SK-N-SH (cell line): ENCODE measurements around the gene ACKR3. TPM values are rescaled to one million over a fixed set of nuclear protein-coding genes. Genes with fewer than 3 reads are reported as not detected.

Experiments
- CTCF ChIA-PET: fragments of 300-600, 350-600 bp; formaldehyde crosslinking; extraction: SDS; loops from one replicate; lab custom pipeline; 2021; lab: Yijun Ruan, JAX
- POLR2A ChIA-PET: fragments of 350-600 bp; sonication (Branson Sonifier 250); formaldehyde crosslinking; extraction: SDS; loops from one replicate; lab custom pipeline; 2020; ENCODE audit warnings: antibody characterized with exemption, inconsistent platforms; lab: Yijun Ruan, JAX
- DNase-seq: peaks from one replicate; pipeline ENCODE4 v3.0.0; 2012
- H2AFZ ChIP-seq: fragments of 200-600 bp; sonication (generic); 2 replicates; pipeline ENCODE4 v1.8.1; 2016; ENCODE audit warnings: antibody characterized with exemption, mild to moderate bottlenecking, low read depth
- H3F3A ChIP-seq: fragments of 200-600 bp; sonication (generic); replicated peaks from 2 replicates; pipeline ENCODE3; 2016; ENCODE audit warnings: antibody characterized with exemption, mild to moderate bottlenecking; ENCODE audit not compliant: insufficient read depth
- H3K27ac ChIP-seq, 2 experiments: fragments of 200-500 bp in 1 of 2; fragments of 200-600 bp in 1 of 2; sonication (Bioruptor generic) in 1 of 2; sonication (generic), shearing (Covaris generic) in 1 of 2; 2 replicates each; pipeline versions ENCODE4 v1.5.1 to v1.6.1; 2014 to 2016; ENCODE audit warnings: low read depth in 2 of 2, inconsistent platforms in 1 of 2, low read length in 1 of 2, mild to moderate bottlenecking in 1 of 2, mixed read lengths in 1 of 2
- H3K27me3 ChIP-seq: fragments of 200-600 bp; sonication (generic), shearing (Covaris generic); 2 replicates; pipeline ENCODE4 v1.6.1; 2016; ENCODE audit warnings: mixed run types; ENCODE audit not compliant: insufficient read depth
- H3K36me3 ChIP-seq, 2 experiments: fragments of 200-500 bp in 1 of 2; fragments of 200-600 bp in 1 of 2; sonication (Bioruptor generic) in 1 of 2; sonication (generic) in 1 of 2; replicated peaks in 1 of 2; 2 replicates each; pipeline versions ENCODE3 to v1.5.1; 2014 to 2016; ENCODE audit warnings: low read length in 1 of 2, mild to moderate bottlenecking in 1 of 2; ENCODE audit not compliant: insufficient read depth in 2 of 2, control insufficient read depth in 1 of 2
- H3K4me1 ChIP-seq, 2 experiments: fragments of 200-500 bp in 1 of 2; fragments of 200-600 bp in 1 of 2; sonication (Bioruptor generic) in 1 of 2; sonication (generic), shearing (Covaris generic) in 1 of 2; 2 replicates each; pipeline versions ENCODE4 v1.5.1 to v1.6.1; 2014 to 2016; ENCODE audit warnings: low read depth in 1 of 2, low read length in 1 of 2, mixed run types in 1 of 2; ENCODE audit not compliant: insufficient read depth in 2 of 2, control insufficient read depth in 1 of 2
- H3K4me2 ChIP-seq: fragments of 200-600 bp; sonication (generic), shearing (Covaris generic); 2 replicates; pipeline ENCODE4 v1.6.1; 2017; ENCODE audit warnings: mixed run types
- H3K4me3 ChIP-seq, 2 experiments: fragments of 200-500 bp in 1 of 2; fragments of 200-600 bp in 1 of 2; sonication (Bioruptor generic) in 1 of 2; sonication (generic), shearing (Covaris generic) in 1 of 2; 2 replicates each; pipeline versions ENCODE4 v1.5.1 to v1.8.1; 2014 to 2016; ENCODE audit warnings: low read depth in 2 of 2, inconsistent platforms in 1 of 2, low read length in 1 of 2, mild to moderate bottlenecking in 1 of 2, mixed read lengths in 1 of 2, moderate library complexity in 1 of 2
- H3K79me2 ChIP-seq: fragments of 200-600 bp; sonication (generic); 2 replicates; pipeline ENCODE4 v1.8.1; 2017; ENCODE audit warnings: mild to moderate bottlenecking; ENCODE audit not compliant: insufficient read depth
- H3K9ac ChIP-seq: fragments of 200-600 bp; sonication (generic); 2 replicates; pipeline ENCODE4 v1.6.1; 2017; ENCODE audit warnings: mixed run types
- H3K9me2 ChIP-seq: fragments of 200-600 bp; sonication (generic); 2 replicates; pipeline ENCODE4 v1.6.1; 2017; ENCODE audit warnings: mixed run types
- H3K9me3 ChIP-seq: fragments of 200-600 bp; sonication (generic); 2 replicates; pipeline ENCODE4 v1.6.1; 2017; ENCODE audit warnings: mixed run types, mild to moderate bottlenecking, moderate library complexity
- H4K20me1 ChIP-seq: fragments of 200-600 bp; sonication (generic); 2 replicates; pipeline ENCODE4 v1.6.1; 2017; ENCODE audit warnings: mild to moderate bottlenecking, mixed run types; ENCODE audit not compliant: insufficient read depth
- FOXJ3 ChIP-seq: sonication (generic); formaldehyde crosslinking; IDR thresholded peaks from 2 replicates; pipeline ENCODE4 v1.5.1; 2020; ENCODE audit warnings: mild to moderate bottlenecking, missing genetic modification reagents
- GATA2 ChIP-seq: sonication (generic); formaldehyde crosslinking; IDR thresholded peaks from 2 replicates; pipeline ENCODE4 v1.5.0; 2020; ENCODE audit warnings: mild to moderate bottlenecking, missing genetic modification reagents
- IRF3 ChIP-seq: fragments of 150-350 bp; IDR thresholded peaks from 2 replicates; pipeline ENCODE4 v1.6.1; 2016; ENCODE audit warnings: mild to moderate bottlenecking, low read depth, low read length
- MXI1 ChIP-seq: IDR thresholded peaks from 2 replicates; pipeline ENCODE4 v1.6.1; 2012; ENCODE audit warnings: mild to moderate bottlenecking, low read depth, low read length, improper control_type of control experiment
- NRF1 ChIP-seq: IDR thresholded peaks from 2 replicates; pipeline ENCODE4 v1.6.1; 2012; ENCODE audit warnings: low read depth, mild to moderate bottlenecking, low read length
- PBX3 ChIP-seq: IDR thresholded peaks from 2 replicates; pipeline ENCODE4; 2012
- POLR2AphosphoS5 ChIP-seq: IDR thresholded peaks from 2 replicates; pipeline ENCODE4 v1.6.1; 2012; ENCODE audit warnings: low read depth, low read length
- RAD21 ChIP-seq: IDR thresholded peaks from 2 replicates; pipeline ENCODE4 v1.6.1; 2012; ENCODE audit warnings: mild to moderate bottlenecking, low read length
- RCOR1 ChIP-seq: fragments of 150-350 bp; IDR thresholded peaks from 2 replicates; pipeline ENCODE4 v1.6.1; 2017; ENCODE audit warnings: antibody characterized with exemption, low read length
- REST ChIP-seq: IDR thresholded peaks from 2 replicates; pipeline ENCODE4 v1.6.1; 2012; ENCODE audit warnings: mild to moderate bottlenecking, low read depth, low read length, moderate library complexity
- RXRA ChIP-seq: IDR thresholded peaks from 2 replicates; pipeline ENCODE4 v1.4.0; 2012; ENCODE audit warnings: low read depth, mild to moderate bottlenecking, borderline replicate concordance
- TAF1 ChIP-seq: IDR thresholded peaks from 2 replicates; pipeline ENCODE4 v1.6.1; 2012; ENCODE audit warnings: low read depth, mild to moderate bottlenecking, low read length, moderate library complexity, borderline replicate concordance
- USF1 ChIP-seq: IDR thresholded peaks from 2 replicates; pipeline ENCODE4 v1.4.0; 2012; ENCODE audit warnings: low read depth, borderline replicate concordance
- YY1 ChIP-seq: IDR thresholded peaks from 2 replicates; pipeline ENCODE4 v1.4.0; 2012; ENCODE audit warnings: low read depth, mild to moderate bottlenecking
- WGBS: methylation state at CpG from one replicate; pipeline ENCODE4 v1.1.6; 2017; ENCODE audit warnings: low lambda C conversion rate; 5-methylcytosine and 5-hydroxymethylcytosine counted together
- polyA plus RNA-seq, 3 experiments: library from polyadenylated mRNA; depleted of rRNA; stranded (reverse); fragments of >200 nt; gene quantifications; 2 replicates each; pipeline ENCODE4 v1.2.3, GENCODE V29; 2012

The ACKR3 gene
- polyA plus RNA-seq, 1 of the 3 experiments (the other 2 are of a cell fraction), result not detected

- DNase-seq, result no peak
- no peaks in the 10 kb centered on the region for H3K9me3 ChIP-seq
- no peaks in the 10 kb centered on the region for H4K20me1 ChIP-seq
- no peak overlapping the region for H2AFZ ChIP-seq
- peaks cover 14% of the 10 kb centered on the region; the same call in 1 of the 2 replicates for H3K27me3 ChIP-seq
- no peaks in the 10 kb centered on the region for H3K79me2 ChIP-seq
- H3K36me3 ChIP-seq, result no peaks in the 10 kb centered on the region
- no peak overlapping the region for H3K4me2 ChIP-seq
- no peaks in the 10 kb centered on the region for H3K9me2 ChIP-seq
- no peak overlapping the region for H3K27ac ChIP-seq
- peaks cover 0 to 3% of the 10 kb centered on the region in 2 experiments; a peak in 1 of 4 replicates for H3K4me1 ChIP-seq
- TF ChIP-seq POLR2AphosphoS5 (no peak), RAD21 (no peak), RXRA (no peak), YY1 (no peak), FOXJ3 (CRISPR knock-in tag) (no peak), MXI1 (no peak), TAF1 (no peak), GATA2 (CRISPR knock-in tag) (no peak), REST (no peak)
- no peak overlapping the region for H3K9ac ChIP-seq
- ChIA-PET CTCF (interaction anchor here (1.2 kb wide), 1 partner anchor 36 kb away, joined by 3 read pairs; the partner anchor contains the start of gene ACKR3), POLR2A (no interaction called here)
- H3F3A ChIP-seq, result no peaks in the 10 kb centered on the region
- 50% methylated on average over 13 of the region's 13 CpGs for WGBS
- H3K4me3 ChIP-seq, result no peak overlapping the region
Observed at GRCh38 chr2:236605345-236605734, 35.7 kb downstream of the ACKR3 start.

- no peak overlapping the region for H3K9ac ChIP-seq
- H2AFZ ChIP-seq, result no peak overlapping the region
- no peaks in the 10 kb centered on the region for H3K79me2 ChIP-seq
- peaks cover 0 to 3% of the 10 kb centered on the region in 2 experiments; a peak in 1 of 4 replicates for H3K4me1 ChIP-seq
- H3F3A ChIP-seq, result no peaks in the 10 kb centered on the region
- ChIA-PET CTCF (interaction anchor here (1.2 kb wide), 1 partner anchor 36 kb away, joined by 3 read pairs; the partner anchor contains the start of gene ACKR3), POLR2A (no interaction called here)
- H3K36me3 ChIP-seq, result no peaks in the 10 kb centered on the region
- no peaks in the 10 kb centered on the region for H3K9me3 ChIP-seq
- H3K4me2 ChIP-seq, result no peak overlapping the region
- WGBS, result 42% methylated on average over 10 of the region's 10 CpGs
- H3K4me3 ChIP-seq, result no peak overlapping the region
- peaks cover 14% of the 10 kb centered on the region; the same call in 1 of the 2 replicates for H3K27me3 ChIP-seq
- H3K9me2 ChIP-seq, result no peaks in the 10 kb centered on the region
- TF ChIP-seq NRF1, result no peak
- TF ChIP-seq PBX3, result no peak
- TF ChIP-seq RXRA, result no peak
- no peak for TF ChIP-seq YY1
- no peak for TF ChIP-seq IRF3
- no peak for TF ChIP-seq USF1
- TF ChIP-seq TAF1, result no peak
- no peak for TF ChIP-seq RCOR1
- DNase-seq, result no peak
- no peak overlapping the region for H3K27ac ChIP-seq
- H4K20me1 ChIP-seq, result no peaks in the 10 kb centered on the region
Observed at GRCh38 chr2:236606023-236606422, 36.4 kb downstream of the ACKR3 start.
